HG03175 (cell line): ENCODE results near the gene SPOCK1.
"Not testable (repeated sequence)": the region's sequence is repeated elsewhere in the genome, so short reads cannot be mapped to it uniquely, and the experiment has no call there.

Source experiments
- ATAC-seq: cut with Tn5 transposase; IDR thresholded peaks from one replicate; pipeline ENCODE4 v1.9.1; 2021; ENCODE audit warnings: mild to moderate bottlenecking, moderate library complexity; ENCODE audit not compliant: unreplicated experiment

SPOCK1 gene

GRCh38 chr5:137398751-137399150 is 100.4 kb downstream of the SPOCK1 start:
- ATAC-seq = no peak

- ATAC-seq = no peak
Observed at GRCh38 chr5:137398154-137398553, 101.0 kb downstream of the SPOCK1 start.

GRCh38 chr5:137395011-137395755 is 103.9 kb downstream of the SPOCK1 start:
- ATAC-seq = no peak

GRCh38 chr5:137394380-137394779 is 104.7 kb downstream of the SPOCK1 start:
- no peak for ATAC-seq

GRCh38 chr5:137393196-137393993 is 105.7 kb downstream of the SPOCK1 start:
- ATAC-seq = no peak

- no peak for ATAC-seq
Observed at GRCh38 chr5:137392261-137392660, 106.9 kb downstream of the SPOCK1 start.

- ATAC-seq = not testable (repeated sequence)
Observed at GRCh38 chr5:137391044-137391443, 108.1 kb downstream of the SPOCK1 start.

- ATAC-seq = no peak
Observed at GRCh38 chr5:137389042-137389441, 110.1 kb downstream of the SPOCK1 start.

GRCh38 chr5:137385064-137385463 is 114.1 kb downstream of the SPOCK1 start:
- no peak for ATAC-seq

- no peak for ATAC-seq
Observed at GRCh38 chr5:137383909-137384308, 115.2 kb downstream of the SPOCK1 start.

- no peak for ATAC-seq
Observed at GRCh38 chr5:137381555-137381954, 117.6 kb downstream of the SPOCK1 start.

- ATAC-seq = no peak
Observed at GRCh38 chr5:137379555-137380286, 119.4 kb downstream of the SPOCK1 start.

- no peak for ATAC-seq
Observed at GRCh38 chr5:137375741-137376526, 123.2 kb downstream of the SPOCK1 start.

- no peak for ATAC-seq
Observed at GRCh38 chr5:137374110-137374714, 124.9 kb downstream of the SPOCK1 start.

- no peak for ATAC-seq
Observed at GRCh38 chr5:137372773-137373160, 126.4 kb downstream of the SPOCK1 start.

GRCh38 chr5:137372016-137372772 is 126.9 kb downstream of the SPOCK1 start:
- ATAC-seq = no peak

GRCh38 chr5:137370096-137371071 is 128.7 kb downstream of the SPOCK1 start:
- ATAC-seq = no peak

GRCh38 chr5:137368651-137369050 is 130.5 kb downstream of the SPOCK1 start:
- no peak for ATAC-seq
